T-helper 2 cell (primary cell): ENCODE measurements around the gene ARMC2.
"Not testable (repeated sequence)": the region's sequence is repeated elsewhere in the genome, so short reads cannot be mapped to it uniquely, and the experiment has no call there.

Experiments
- DNase-seq, 5 experiments: peaks; one replicate each; pipeline versions ENCODE4 v3.0.0 to v3.0.0-alpha.2; 2012 to 2022
- total RNA-seq, 2 donors: gene quantifications; one replicate each; lab custom pipeline; 2026; lab: John Stamatoyannopoulos, UW

ARMC2 gene
- total RNA-seq = 4.4 to 7.9 reads per million in 2 donors

GRCh38 chr6:108848116-108848868 lies at the start of gene ARMC2:
TSS of gene ARMC2 (plus strand) at chr6:108848422. CDS start at chr6:108854268, 5,846 bp downstream.
- peak; percentile 67 to 87 (median 77) for DNase-seq

- peak in 4 of 5 experiments; percentile 9 to 89 (median 35) for DNase-seq
Measured at GRCh38 chr6:108798670-108799353, 49.4 kb upstream of the ARMC2 start.

- DNase-seq = no peak
Measured at GRCh38 chr6:108799354-108799717, 48.9 kb upstream of the ARMC2 start.

- peak in 1 of 5 experiments; percentile 60 for DNase-seq
Measured at GRCh38 chr6:108799791-108800190, 48.4 kb upstream of the ARMC2 start.

GRCh38 chr6:108800427-108800864 lies 47.8 kb upstream of the ARMC2 start:
- DNase-seq = no peak

- DNase-seq = no peak
Measured at GRCh38 chr6:108801366-108801765, 46.9 kb upstream of the ARMC2 start.

- DNase-seq = no peak
Measured at GRCh38 chr6:108803982-108804490, 44.2 kb upstream of the ARMC2 start.

- no peak for DNase-seq
Measured at GRCh38 chr6:108804956-108805355, 43.3 kb upstream of the ARMC2 start.

GRCh38 chr6:108805611-108806167 lies 42.5 kb upstream of the ARMC2 start:
- DNase-seq = no peak

GRCh38 chr6:108806171-108806570 lies 42.1 kb upstream of the ARMC2 start:
- DNase-seq = no peak

GRCh38 chr6:108806665-108807064 lies 41.6 kb upstream of the ARMC2 start:
- DNase-seq = no peak

- DNase-seq = no peak
Measured at GRCh38 chr6:108807928-108808327, 40.3 kb upstream of the ARMC2 start.

- DNase-seq = no peak
Measured at GRCh38 chr6:108809211-108809610, 39.0 kb upstream of the ARMC2 start.

GRCh38 chr6:108810057-108810643 lies 38.1 kb upstream of the ARMC2 start:
- no peak for DNase-seq

- DNase-seq = no peak
Measured at GRCh38 chr6:108811490-108811889, 36.7 kb upstream of the ARMC2 start.

GRCh38 chr6:108813218-108813617 lies 35.0 kb upstream of the ARMC2 start:
- not testable (repeated sequence) for DNase-seq

- DNase-seq = not testable (repeated sequence)
Measured at GRCh38 chr6:108817276-108817675, 30.9 kb upstream of the ARMC2 start.

- DNase-seq = no peak
Measured at GRCh38 chr6:108820006-108820405, 28.2 kb upstream of the ARMC2 start.

GRCh38 chr6:108822401-108822800 lies 25.8 kb upstream of the ARMC2 start:
- DNase-seq = no peak

GRCh38 chr6:108825326-108825725 lies 22.9 kb upstream of the ARMC2 start:
- no peak for DNase-seq

GRCh38 chr6:108831104-108831503 lies 17.1 kb upstream of the ARMC2 start:
- no peak for DNase-seq

- no peak for DNase-seq
Measured at GRCh38 chr6:108832738-108833137, 15.5 kb upstream of the ARMC2 start.

GRCh38 chr6:108835218-108835850 lies 12.9 kb upstream of the ARMC2 start:
- peak; percentile 65 to 87 (median 75) for DNase-seq
